GM12875 (cell line): ENCODE results near the gene LRRC1.

Experiments used
- H3K4me3 ChIP-seq: one replicate; pipeline ENCODE4 v1.5.1; 2011; ENCODE audit warnings: low read depth, low read length, control low read depth
- TF ChIP-seq, protein P1 (sequence below): IDR thresholded peaks from 2 replicates; pipeline ENCODE4 v1.5.1; 2011; ENCODE audit warnings: low read depth, mild to moderate bottlenecking, control low read depth, inconsistent platforms, low read length, moderate library complexity, borderline replicate concordance; ENCODE audit not compliant: insufficient read depth

Gene LRRC1

DNA sequence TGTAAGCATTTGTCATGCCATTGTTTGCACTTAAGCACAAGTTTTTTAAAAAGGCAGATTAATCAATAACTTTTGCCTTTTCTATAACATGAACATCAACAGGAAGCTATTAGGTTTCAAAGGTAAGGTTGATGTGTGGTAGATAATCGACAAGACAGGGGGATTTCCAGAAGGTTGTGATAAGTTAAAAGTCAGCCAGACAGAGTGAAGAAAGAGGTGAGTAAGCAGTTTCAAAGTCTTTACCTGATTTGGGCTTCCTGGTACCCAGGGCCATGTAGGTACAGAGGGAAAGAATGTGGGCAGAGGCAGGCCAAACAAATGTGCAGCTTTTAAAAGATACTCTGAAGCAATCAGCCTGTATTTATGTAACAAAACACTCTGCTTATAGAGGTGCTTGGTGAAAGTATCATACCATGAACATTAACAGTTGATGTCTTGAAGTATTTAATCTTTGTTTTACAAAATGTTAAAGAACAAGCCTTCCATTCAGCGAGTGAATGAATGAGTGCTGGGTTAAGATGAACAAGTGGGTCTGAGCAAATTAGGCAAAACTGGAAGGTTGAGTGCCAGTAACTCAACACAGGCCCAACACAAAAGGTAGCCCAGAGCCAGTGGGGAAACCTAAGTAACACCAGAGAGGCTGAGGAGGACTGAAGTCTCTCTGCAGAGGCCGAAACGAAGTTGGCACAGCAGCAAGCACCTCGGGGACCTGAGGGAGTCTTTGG is 60.2 kb downstream of the LRRC1 start:
- TF ChIP-seq, protein P1, sequence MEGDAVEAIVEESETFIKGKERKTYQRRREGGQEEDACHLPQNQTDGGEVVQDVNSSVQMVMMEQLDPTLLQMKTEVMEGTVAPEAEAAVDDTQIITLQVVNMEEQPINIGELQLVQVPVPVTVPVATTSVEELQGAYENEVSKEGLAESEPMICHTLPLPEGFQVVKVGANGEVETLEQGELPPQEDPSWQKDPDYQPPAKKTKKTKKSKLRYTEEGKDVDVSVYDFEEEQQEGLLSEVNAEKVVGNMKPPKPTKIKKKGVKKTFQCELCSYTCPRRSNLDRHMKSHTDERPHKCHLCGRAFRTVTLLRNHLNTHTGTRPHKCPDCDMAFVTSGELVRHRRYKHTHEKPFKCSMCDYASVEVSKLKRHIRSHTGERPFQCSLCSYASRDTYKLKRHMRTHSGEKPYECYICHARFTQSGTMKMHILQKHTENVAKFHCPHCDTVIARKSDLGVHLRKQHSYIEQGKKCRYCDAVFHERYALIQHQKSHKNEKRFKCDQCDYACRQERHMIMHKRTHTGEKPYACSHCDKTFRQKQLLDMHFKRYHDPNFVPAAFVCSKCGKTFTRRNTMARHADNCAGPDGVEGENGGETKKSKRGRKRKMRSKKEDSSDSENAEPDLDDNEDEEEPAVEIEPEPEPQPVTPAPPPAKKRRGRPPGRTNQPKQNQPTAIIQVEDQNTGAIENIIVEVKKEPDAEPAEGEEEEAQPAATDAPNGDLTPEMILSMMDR: no peak
- no peak overlapping the region for H3K4me3 ChIP-seq

DNA sequence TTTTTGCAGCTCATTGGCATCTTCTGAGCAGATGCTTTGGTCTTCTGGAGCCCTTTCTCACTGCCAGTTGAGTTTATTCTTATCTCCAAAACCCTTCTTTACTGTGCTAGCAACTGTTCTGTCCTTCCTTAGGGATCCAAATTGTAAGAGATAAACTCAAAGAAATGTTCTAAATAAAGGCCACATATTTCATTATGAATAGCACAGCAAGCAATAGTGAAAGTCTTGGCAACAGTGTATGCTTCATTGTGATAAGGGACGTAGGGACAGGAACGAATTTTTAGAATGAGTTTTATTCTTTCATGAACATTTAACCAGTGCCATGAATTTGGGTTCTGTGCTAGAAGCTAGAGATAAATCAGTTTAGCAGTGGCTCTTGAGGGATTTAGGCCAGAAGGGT is 61.1 kb downstream of the LRRC1 start:
- TF ChIP-seq, protein P1: no peak
- H3K4me3 ChIP-seq: no peak overlapping the region

- no peak overlapping the region for H3K4me3 ChIP-seq
- TF ChIP-seq, protein P1: no peak
Observed at GRCh38 chr6:53857318-53858094, 62.7 kb downstream of the LRRC1 start.

DNA sequence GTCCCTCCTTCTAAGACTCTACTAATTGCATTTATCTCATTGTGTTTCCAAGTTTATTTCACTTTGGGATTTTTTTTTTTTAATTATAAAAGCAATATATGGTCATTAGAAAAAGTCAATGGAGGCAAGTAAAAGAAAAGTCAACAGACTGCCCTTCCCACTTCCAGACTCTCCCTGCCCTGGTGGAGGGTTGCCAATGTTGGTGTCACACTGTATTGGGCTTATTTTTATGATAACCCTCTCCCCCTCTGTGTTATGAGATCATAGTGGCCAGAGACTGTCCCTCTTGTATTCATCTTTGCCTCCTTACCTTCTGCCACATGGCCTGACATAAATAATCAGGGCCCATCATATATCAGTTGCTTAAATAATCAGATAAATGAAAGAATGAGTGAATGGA is 63.4 kb downstream of the LRRC1 start:
- TF ChIP-seq, protein P1: no peak
- no peak overlapping the region for H3K4me3 ChIP-seq

DNA sequence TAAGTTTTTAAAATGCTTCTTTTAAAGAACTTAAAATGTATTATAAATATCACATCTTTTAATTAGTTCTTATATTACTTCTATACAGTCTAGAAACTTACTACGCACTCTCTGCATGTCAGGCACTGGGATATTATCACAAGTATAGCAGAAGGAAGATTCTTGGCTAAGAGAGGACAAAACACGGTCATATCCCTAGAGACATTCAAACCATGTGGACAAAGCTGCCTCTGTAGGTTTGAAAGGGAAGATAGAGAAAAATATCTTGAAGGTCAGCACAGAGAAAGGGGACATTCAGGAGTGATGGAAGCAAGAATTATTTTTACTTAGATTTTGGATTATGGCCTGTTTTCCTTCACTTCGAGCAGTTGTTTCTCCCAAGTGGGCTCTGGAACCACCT is 64.1 kb downstream of the LRRC1 start:
- no peak overlapping the region for H3K4me3 ChIP-seq
- TF ChIP-seq, protein P1: no peak

GRCh38 chr6:53860511-53860910 is 65.7 kb downstream of the LRRC1 start:
- no peak overlapping the region for H3K4me3 ChIP-seq
- TF ChIP-seq, protein P1: no peak

GRCh38 chr6:53861518-53861917 is 66.7 kb downstream of the LRRC1 start:
- TF ChIP-seq, protein P1: no peak
- no peak overlapping the region for H3K4me3 ChIP-seq
